Esophagus squamous epithelium (tissue), 5 donors: ENCODE results near the gene LRIG1. TPM values are rescaled to one million over a fixed set of nuclear protein-coding genes. Genes with fewer than 3 reads are reported as not detected.

Experiments used
- DNase-seq: peaks from one replicate; lab custom pipeline; 2025; lab: John Stamatoyannopoulos, UW
- H3K27ac ChIP-seq, 4 donors: fragments of 200-600 bp; sonication (generic); one replicate each; pipeline ENCODE4 v1.5.1; 2016 to 2019; ENCODE audit warnings: mild to moderate bottlenecking in 1 of 4
- H3K27me3 ChIP-seq, 4 donors: fragments of 200-600 bp; sonication (generic); 1 replicate in 3 of 4; 2 replicates in 1 of 4; pipeline versions ENCODE4 v1.5.1 to v1.6.0; 2017 to 2021; ENCODE audit warnings: antibody characterized with exemption in 1 of 4
- H3K36me3 ChIP-seq, 3 donors: fragments of 200-600 bp; sonication (generic); one replicate each; pipeline ENCODE4 v1.5.1; 2016 to 2019
- H3K4me1 ChIP-seq, 3 donors: fragments of 200-600 bp; sonication (generic); one replicate each; pipeline ENCODE4 v1.5.1; 2017 to 2019
- H3K4me3 ChIP-seq, 4 donors: fragments of 200-600 bp; sonication (generic); 1 replicate in 3 of 4; 2 replicates in 1 of 4; pipeline ENCODE4 v1.5.1; 2016 to 2019; ENCODE audit warnings: mild to moderate bottlenecking in 2 of 4, moderate library complexity in 1 of 4
- H3K9me3 ChIP-seq, 3 donors: fragments of 200-600 bp; sonication (generic); one replicate each; pipeline ENCODE4 v1.5.1; 2016 to 2019
- CTCF ChIP-seq, 6 experiments: fragments of 450-650 bp in 4 of 6; fragments of 200-600 bp in 2 of 6; sonication (generic) in 2 of 6; IDR thresholded peaks; one replicate each; pipeline ENCODE4 v1.5.1; 2016 to 2019; ENCODE audit warnings: antibody characterized with exemption in 6 of 6, mild to moderate bottlenecking in 4 of 6, moderate library complexity in 4 of 6
- POLR2A ChIP-seq, 4 donors: fragments of 450-650 bp; IDR thresholded peaks; one replicate each; pipeline ENCODE4 v1.6.1; 2017; ENCODE audit warnings: antibody characterized with exemption in 4 of 4, mild to moderate bottlenecking in 4 of 4, moderate library complexity in 3 of 4
- WGBS, 2 donors: methylation state at CpG; one replicate each; pipeline ENCODE4 v1.1.5; 2018; 5-methylcytosine and 5-hydroxymethylcytosine counted together
- intact Hi-C: fragments of 100-400 bp; cut with DNase I; formaldehyde crosslinking; loops from one replicate; pipeline ENCODE4 v1.15.0; 2022
- total RNA-seq, 4 donors: library from RNA; depleted of rRNA; stranded (reverse); fragments of >200 nt; gene quantifications; one replicate each; pipeline ENCODE4 v1.1.0, GENCODE V29; 2016
- donor health status: DM: yes; HTN: yes; CAD: no.

The LRIG1 gene
- total RNA-seq, 4 donors from 2014 or later = 7.5 to 30.5 (median 15.1) TPM

DNA sequence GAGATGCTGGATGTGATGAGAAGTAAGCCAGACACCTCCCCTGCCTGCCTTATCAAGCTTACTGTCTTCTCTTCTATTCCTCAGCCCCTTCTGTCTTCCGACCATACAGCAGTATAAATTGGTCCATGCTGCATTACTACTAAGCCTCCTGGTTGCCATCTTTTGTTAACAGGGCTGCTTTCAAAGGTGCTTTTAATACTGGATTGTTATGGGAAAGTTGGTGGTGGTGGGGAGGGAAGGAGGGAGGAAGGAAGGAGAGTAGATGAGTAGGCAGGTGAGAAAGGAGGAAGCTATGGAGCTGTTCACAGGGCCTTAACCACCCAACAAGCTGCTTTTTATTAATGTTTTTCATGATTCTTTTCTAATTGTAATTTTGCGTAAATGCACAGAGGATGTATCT, 165.2 kb downstream of the LRIG1 start:
- intact Hi-C loops = no loop called here
- Histone ChIP-seq H3K36me3 (no peaks in the 10 kb centered on the region), H3K27me3 (no peaks in the 10 kb centered on the region), H3K27ac (no peak overlapping the region), H3K4me1 (peaks cover 0 to 5% (median 0%) of the 10 kb centered on the region in 3 donors), H3K4me3 (no peak overlapping the region), H3K9me3 (no peaks in the 10 kb centered on the region)
- DNase-seq = no peak
- no peak for TF ChIP-seq CTCF (IDR thresholded peaks at IDR 0.05)
- TF ChIP-seq POLR2A (IDR thresholded peaks at IDR 0.05) = no peak
- 96 to 100% methylated on average over 2 of the region's 2 CpGs for WGBS, 2 donors
